WTC11 (cell line): ENCODE results near the gene CAMK2A.

Source experiments
- SMAD3 ChIP-seq: sonication (generic); formaldehyde crosslinking; IDR thresholded peaks from 2 replicates; pipeline ENCODE4 v1.8.0; 2022; ENCODE audit warnings: missing genetic modification reagents, mild to moderate bottlenecking, borderline replicate concordance
- TF ChIP-seq, protein P1 (sequence below): fragments of 200-600 bp; IDR thresholded peaks from 2 replicates; pipeline ENCODE4 v1.8.0; 2022; ENCODE audit warnings: antibody characterized with exemption

DNA sequence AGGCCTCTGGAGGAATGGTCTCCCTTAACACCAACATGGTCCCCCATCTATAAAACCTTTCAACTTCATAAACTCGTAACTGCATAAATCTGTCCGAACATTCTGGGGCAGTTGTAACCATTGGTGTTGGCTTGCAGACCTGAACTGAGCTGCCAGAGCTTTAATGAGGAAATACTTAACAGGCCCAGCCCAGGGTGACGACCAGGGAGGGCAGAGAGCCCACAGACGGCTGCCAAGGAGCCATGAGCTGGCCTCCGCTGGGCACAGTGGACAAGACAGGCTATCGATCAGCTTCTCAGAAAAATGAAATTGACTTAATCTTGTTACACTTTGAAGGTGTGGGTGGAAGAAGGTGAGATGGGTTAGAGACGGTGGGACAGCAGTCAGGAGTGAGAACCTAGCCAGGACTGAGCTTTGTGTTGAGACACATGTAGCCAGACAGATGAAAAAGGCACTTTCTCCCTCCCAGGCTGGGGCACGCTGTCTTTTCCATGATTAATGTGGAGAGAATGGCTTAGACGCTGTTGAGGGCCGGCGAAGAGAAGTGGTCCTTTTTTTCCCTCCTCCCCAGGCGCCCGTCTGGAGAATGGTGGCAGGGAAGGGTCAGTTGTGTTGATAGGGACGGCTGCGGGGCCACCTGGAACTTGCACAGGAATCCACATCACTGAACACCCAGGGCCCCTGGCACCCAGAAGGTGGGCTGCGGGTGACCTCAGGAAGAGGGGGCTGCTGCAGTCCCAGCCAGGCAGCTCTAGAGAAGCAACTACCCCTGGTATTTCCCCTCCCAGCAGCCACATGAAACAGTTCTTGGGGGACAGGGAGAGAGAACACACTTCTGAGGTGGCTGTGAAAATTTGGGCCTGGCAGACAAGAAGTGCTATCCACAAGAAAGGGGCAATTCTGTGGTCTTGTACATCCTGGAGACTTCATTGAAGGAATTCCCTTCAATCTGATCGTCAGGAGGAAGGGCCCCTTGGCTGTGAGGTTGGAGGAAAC lies 40.6 kb upstream of the CAMK2A start:
- TF ChIP-seq, protein P1, sequence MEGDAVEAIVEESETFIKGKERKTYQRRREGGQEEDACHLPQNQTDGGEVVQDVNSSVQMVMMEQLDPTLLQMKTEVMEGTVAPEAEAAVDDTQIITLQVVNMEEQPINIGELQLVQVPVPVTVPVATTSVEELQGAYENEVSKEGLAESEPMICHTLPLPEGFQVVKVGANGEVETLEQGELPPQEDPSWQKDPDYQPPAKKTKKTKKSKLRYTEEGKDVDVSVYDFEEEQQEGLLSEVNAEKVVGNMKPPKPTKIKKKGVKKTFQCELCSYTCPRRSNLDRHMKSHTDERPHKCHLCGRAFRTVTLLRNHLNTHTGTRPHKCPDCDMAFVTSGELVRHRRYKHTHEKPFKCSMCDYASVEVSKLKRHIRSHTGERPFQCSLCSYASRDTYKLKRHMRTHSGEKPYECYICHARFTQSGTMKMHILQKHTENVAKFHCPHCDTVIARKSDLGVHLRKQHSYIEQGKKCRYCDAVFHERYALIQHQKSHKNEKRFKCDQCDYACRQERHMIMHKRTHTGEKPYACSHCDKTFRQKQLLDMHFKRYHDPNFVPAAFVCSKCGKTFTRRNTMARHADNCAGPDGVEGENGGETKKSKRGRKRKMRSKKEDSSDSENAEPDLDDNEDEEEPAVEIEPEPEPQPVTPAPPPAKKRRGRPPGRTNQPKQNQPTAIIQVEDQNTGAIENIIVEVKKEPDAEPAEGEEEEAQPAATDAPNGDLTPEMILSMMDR = no peak
- TF ChIP-seq SMAD3 (CRISPR knock-in tag) = no peak
